ENCODE data around the gene DTNB.
A peak's percentile ranks its signal among the peaks of the same experiment; 100 is the strongest.
"Not testable (repeated sequence)": the region's sequence is repeated elsewhere in the genome, so short reads cannot be mapped to it uniquely, and the experiment has no call there.

Gene DTNB

GRCh38 chr2:25682082-25682481, 8.7 kb upstream of the DTNB start:
- no peak for DNase-seq (ENCODE audit: low read depth)

GRCh38 chr2:25677877-25678276, 4.5 kb upstream of the DTNB start:
- no peak for DNase-seq (ENCODE audit: low read depth)

DNA sequence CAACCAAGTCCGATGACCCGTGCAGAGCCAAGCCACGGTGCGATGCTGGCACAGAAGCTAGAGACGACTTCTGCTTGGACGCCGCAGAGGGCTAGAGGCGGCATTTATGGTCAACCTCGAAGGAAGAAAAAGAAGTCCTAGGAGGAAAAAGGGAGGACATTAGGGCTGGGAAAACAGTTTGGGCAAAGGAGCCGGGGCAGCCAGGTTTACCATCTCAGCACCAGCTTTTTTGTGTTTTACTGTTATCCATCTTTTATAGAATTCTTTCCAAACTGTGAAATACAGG, 643 bp upstream of the DTNB start:
- DNase-seq (ENCODE audit: low read depth): no peak

DNA sequence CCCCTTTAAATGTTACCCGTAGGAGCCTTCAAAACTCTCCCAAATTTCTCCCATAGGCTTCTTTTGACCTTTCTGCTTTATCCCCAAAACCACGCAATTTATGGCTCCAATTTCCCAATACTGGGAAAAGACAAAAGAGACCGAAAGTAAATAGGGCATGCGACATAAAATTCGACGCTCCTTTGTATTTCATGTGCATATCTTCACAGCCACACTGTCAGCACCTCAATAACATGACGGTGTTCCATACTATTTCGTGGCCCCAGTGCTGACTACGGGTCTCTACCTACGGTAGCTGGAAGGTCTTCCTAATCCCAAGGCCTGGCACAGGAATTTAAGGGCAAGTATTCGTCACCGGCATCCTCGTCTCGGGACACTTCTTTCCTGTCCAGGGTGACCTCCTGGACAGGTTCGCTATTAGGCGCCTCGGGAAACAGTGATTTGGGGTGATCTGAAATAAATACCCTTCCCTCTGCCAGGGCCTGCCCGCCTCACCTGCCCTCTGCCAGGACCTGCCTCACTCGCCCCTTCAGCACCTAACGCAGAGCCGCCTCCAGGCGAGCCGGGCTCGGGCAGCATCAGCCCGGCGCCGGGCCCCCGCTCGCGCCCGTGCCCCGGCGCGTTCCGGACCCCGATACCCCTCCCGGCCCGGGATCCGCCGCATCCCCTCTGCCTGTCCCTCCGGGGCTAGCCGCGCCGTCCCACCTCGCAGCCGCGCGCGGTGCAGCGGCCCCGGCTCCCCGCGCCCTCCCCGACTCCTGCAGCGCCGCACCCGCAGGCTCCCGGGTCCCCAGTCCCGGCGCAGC, 680 bp downstream of the DTNB start:
- DNase-seq (ENCODE audit: low read depth): peak; percentile 61

GRCh38 chr2:25671622-25672021, 1.8 kb downstream of the DTNB start:
- DNase-seq (ENCODE audit: low read depth): no peak

- no peak for DNase-seq (ENCODE audit: low read depth)
Measured at GRCh38 chr2:25669520-25669919, 3.9 kb downstream of the DTNB start.

DNA sequence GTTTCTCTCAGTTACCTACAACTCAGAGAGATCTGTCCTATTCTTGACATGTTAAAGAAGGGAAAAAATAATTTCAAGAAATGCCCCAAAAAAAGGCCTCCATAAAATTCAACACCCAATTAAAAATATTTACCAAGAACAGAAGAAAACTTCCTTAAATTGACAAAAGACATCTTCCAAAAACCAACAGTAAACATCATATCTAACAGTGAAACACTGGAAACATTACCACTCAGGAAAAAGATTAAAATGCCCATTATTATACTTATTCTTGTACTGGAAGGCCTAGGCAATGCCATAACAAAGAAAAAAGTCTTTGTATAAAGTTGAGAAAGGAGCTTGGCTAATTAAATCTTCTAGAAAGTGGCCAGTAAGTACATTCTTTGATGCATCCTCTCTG, 7.2 kb downstream of the DTNB start:
- DNase-seq (ENCODE audit: low read depth): no peak

DNA sequence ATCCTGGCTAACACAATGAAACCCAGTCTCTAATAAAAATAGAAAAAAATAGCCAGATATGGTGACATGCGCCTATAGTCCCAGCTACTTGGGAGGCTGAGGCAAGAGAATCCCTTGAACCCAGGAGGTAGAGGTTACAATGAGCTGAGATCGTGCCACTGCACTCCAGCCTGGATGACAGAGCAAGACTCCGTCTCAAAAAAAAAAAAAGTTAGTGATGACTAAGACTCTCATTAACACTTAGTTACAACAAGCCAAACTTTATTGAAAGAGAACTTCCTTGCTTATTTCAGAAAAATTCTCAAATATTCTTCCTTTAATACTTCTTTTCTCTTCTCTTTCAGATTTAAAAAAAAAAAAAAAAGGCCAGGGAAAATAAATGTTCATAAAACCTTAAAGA, 7.9 kb downstream of the DTNB start:
- DNase-seq (ENCODE audit: low read depth): not testable (repeated sequence)

DNA sequence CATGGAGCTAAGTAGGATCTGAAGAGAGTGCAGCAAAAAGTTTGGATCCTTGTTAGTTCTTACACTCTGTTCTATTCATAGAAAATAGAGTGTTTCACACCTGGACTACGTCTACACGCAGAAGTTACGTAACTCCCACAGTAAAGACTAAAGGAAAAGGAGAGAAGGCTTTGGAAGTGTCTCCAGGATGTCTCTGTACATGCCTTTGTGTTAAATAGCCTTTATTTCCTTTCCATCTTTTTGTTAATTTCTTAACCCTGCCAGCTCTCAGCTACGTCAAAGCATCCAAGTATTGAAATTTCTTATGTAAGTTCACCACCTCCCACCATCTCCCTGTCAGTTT, 8.4 kb downstream of the DTNB start:
- no peak for DNase-seq (ENCODE audit: low read depth)

DNA sequence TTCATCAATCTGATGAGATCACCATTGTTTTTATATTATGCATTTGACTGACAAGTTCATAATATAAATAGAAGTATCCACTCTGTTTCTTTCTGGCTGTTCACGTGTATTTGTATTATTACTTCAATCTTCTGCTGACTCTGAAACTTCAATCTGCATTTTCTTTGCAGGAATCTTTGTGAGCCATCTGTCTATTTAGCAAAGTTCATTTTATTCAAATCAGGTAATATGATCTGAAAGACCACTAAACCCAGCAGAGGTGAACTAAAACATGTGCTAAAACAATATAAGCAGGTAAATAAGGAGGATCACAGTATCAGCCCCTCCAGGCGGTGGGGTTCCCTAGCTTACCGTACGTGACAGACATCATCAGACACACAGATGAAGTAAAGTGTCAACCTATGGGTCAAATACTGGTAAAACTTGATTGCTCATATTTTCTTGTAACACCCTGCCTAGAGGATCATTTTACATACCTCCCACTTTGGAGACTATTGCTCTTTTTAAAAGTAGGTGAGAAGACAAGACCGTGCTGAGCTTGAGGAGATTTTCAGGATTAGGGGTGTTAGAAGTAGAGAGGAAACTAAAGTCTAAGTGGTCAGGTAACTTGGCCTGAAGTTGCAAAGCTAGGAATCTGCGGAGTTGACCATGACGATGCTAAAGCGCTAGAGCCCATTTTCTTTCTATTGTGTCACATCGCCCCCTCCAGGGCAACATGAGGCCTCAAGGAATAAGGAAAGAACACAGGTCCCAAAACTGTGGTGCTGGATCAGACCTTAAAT, 9.0 kb downstream of the DTNB start:
- no peak for DNase-seq (ENCODE audit: low read depth)

- no peak for DNase-seq (ENCODE audit: low read depth)
Measured at GRCh38 chr2:25655316-25655715, 18.1 kb downstream of the DTNB start.

DNA sequence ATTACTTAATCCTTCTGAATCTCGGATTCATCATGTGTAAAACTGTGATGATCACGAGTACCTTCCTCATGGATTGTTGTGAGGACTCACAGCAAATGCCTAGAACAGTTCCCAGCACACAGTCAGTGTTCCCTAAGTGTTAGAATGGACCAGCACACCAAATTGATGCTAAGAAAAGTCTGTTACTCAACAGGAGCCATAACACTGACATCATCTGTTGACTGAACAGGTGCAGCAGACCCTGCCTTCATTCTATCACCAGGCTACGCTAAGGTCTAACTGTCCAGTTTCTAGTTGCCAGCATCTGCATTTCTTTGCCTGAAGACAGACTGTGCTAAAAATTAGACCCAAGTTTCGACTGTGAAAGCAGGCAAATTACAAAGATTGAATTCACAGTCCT, 18.6 kb downstream of the DTNB start:
- DNase-seq (ENCODE audit: low read depth): no peak

GRCh38 chr2:25651782-25652455, 21.5 kb downstream of the DTNB start:
- DNase-seq (ENCODE audit: low read depth): no peak

GRCh38 chr2:25651066-25651465, 22.3 kb downstream of the DTNB start:
- no peak for DNase-seq (ENCODE audit: low read depth)

DNA sequence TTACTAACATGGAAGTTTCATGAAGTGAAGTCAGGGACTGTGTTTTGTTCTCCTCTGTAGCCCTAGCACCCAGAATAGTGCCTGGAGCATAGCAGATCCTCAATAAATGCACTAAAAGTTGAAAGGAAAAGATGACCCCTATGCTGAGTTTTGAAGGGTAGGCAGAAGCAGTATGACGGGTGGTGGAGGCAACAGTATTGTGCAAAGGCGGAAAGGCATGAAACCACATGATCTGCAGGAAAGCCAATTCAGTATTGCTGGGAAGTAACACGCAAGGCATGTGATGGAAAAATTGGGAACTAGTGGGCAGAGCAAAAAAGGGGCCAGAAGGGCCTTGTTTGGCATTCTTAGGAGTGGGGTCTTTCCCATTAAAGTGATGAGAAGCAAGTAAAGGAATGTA, 23.1 kb downstream of the DTNB start:
- no peak for DNase-seq (ENCODE audit: low read depth)

- no peak for DNase-seq (ENCODE audit: low read depth)
Measured at GRCh38 chr2:25649786-25650185, 23.6 kb downstream of the DTNB start.

DNA sequence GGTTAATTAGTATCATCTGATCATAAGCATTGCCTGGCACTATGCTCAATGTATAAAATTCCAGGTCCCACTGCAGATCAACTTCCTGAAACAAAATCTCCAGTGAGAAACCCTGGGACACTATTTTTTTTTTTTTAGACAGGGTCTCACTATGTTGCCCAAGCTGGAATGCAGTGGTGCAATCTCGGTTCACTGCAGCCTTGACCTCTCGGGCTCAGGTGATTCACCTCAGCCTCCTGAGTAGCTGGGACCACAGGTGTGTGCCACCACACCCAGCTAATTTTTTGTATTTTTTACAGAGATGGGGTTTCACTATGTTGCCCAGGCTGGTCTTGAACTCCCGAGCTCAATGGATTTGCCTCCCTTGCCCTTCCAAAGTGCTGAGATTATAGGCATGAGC, 31.1 kb downstream of the DTNB start:
- DNase-seq (ENCODE audit: low read depth): no peak

DNA sequence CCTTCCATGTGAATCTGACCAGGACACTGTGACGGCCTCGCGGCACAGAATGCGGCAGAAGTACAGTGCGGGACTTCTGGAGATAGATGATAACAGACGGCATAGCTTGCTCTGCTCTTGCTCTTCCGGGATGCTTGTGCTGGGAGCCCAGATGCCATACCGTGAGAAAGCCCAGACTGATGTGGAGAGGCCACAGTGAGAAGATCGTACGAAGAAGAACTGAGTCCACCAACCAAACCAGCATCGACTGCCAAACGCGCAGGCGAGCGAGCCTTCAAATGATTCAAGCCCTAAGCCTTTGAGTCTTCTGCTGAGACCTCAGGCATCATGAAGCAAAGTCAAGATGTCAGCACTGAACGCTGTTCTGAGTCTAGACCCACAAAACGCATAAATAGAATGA, 33.7 kb downstream of the DTNB start:
- no peak for DNase-seq (ENCODE audit: low read depth)

GRCh38 chr2:25639131-25639530, 34.2 kb downstream of the DTNB start:
- DNase-seq (ENCODE audit: low read depth): no peak

GRCh38 chr2:25635797-25636196, 37.6 kb downstream of the DTNB start:
- no peak for DNase-seq (ENCODE audit: low read depth)

DNA sequence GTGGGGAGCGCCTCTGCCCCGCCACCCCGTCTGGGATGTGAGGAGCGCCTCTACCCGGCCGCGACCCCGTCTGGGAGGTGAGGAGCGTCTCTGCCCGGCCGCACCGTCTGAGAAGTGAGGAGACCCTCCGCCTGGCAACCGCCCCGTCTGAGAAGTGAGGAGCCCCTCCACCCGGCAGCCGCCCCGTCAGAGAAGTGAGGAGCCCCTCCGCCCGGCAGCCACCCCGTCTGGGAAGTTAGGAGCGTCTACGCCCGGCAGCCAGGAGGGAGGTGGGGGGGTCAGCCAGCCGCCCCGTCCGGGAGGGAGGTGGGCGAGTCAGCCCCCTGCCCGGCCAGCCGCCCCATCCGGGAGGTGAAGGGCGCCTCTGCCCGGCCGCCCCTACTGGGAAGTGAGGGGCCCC, 39.6 kb downstream of the DTNB start:
- not testable (repeated sequence) for DNase-seq (ENCODE audit: low read depth)

- no peak for DNase-seq (ENCODE audit: low read depth)
Measured at GRCh38 chr2:25632396-25632795, 41.0 kb downstream of the DTNB start.

DNA sequence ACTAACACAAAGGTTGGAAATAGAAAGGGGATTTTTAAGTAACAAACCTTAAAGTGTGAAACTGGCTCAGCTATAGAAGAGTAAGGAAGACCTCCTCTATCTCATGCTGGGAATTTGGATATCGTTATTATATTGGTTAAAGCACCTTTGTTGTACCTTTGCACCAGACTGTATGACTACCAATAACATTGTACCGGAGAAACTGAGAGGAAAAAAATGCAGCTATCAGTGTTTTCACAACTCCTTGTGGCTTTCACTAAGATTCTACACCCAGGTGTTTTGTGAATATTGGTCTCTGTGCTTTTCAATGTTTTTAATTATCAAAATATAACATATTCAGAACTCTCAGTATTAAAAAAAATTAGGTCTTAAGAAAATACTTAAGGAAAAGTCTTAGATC, 48.7 kb downstream of the DTNB start:
- DNase-seq (ENCODE audit: low read depth): no peak
